Umbilical cord (tissue), 2 donors: ENCODE results near the gene FCHSD2. TPM values are rescaled to one million over a fixed set of nuclear protein-coding genes. Genes with fewer than 3 reads are reported as not detected.
A peak's percentile ranks its signal among the peaks of the same experiment; 100 is the strongest.
"Not testable (repeated sequence)": the region's sequence is repeated elsewhere in the genome, so short reads cannot be mapped to it uniquely, and the experiment has no call there.

Experiments used
- DNase-seq: peaks from one replicate; pipeline ENCODE4 v3.0.0-alpha.2; 2015; ENCODE audit warnings: low spot score
- total RNA-seq: library from RNA; depleted of rRNA; stranded (reverse); fragments of >200 nt; gene quantifications from one replicate; pipeline ENCODE4 v1.2.3, GENCODE V29; 2014; ENCODE audit warnings: low replicate concordance; ENCODE audit not compliant: insufficient read depth

FCHSD2 gene
- total RNA-seq, 1 donor from 2014 or later = 40.7 TPM

GRCh38 chr11:72842126-72842525, 300.0 kb downstream of the FCHSD2 start:
- DNase-seq = no peak

- no peak for DNase-seq
Observed at GRCh38 chr11:72841397-72841796, 300.7 kb downstream of the FCHSD2 start.

- peak; percentile 95 for DNase-seq
Observed at GRCh38 chr11:72840780-72841179, 301.3 kb downstream of the FCHSD2 start.

- DNase-seq = no peak
Observed at GRCh38 chr11:72838691-72839305, 303.3 kb downstream of the FCHSD2 start.

- DNase-seq = peak; percentile 46
Observed at GRCh38 chr11:72836111-72836510, 306.0 kb downstream of the FCHSD2 start.

GRCh38 chr11:72834905-72835304, 307.2 kb downstream of the FCHSD2 start:
- DNase-seq = no peak

GRCh38 chr11:72833811-72834493, 308.2 kb downstream of the FCHSD2 start:
- DNase-seq = peak; percentile 57

GRCh38 chr11:72833083-72833733, 308.9 kb downstream of the FCHSD2 start:
- no peak for DNase-seq

- DNase-seq = no peak
Observed at GRCh38 chr11:72832301-72833082, 309.6 kb downstream of the FCHSD2 start.

GRCh38 chr11:72831521-72832300, 310.4 kb downstream of the FCHSD2 start:
- DNase-seq = peak; percentile 84

- DNase-seq = no peak
Observed at GRCh38 chr11:72829884-72830533, 312.1 kb downstream of the FCHSD2 start.

- no peak for DNase-seq
Observed at GRCh38 chr11:72829178-72829577, 312.9 kb downstream of the FCHSD2 start.

- no peak for DNase-seq
Observed at GRCh38 chr11:72828692-72829101, 313.4 kb downstream of the FCHSD2 start.

GRCh38 chr11:72828081-72828567, 314.0 kb downstream of the FCHSD2 start:
- no peak for DNase-seq

- DNase-seq = not testable (repeated sequence)
Observed at GRCh38 chr11:72827656-72828055, 314.5 kb downstream of the FCHSD2 start.

- DNase-seq = no peak
Observed at GRCh38 chr11:72826942-72827480, 315.1 kb downstream of the FCHSD2 start.

GRCh38 chr11:72826191-72826941, 315.8 kb downstream of the FCHSD2 start:
- no peak for DNase-seq

GRCh38 chr11:72825661-72826060, 316.5 kb downstream of the FCHSD2 start:
- DNase-seq = no peak

- no peak for DNase-seq
Observed at GRCh38 chr11:72824811-72825505, 317.2 kb downstream of the FCHSD2 start.
